Fibroblast of lung (primary cell): ENCODE measurements around the gene KREMEN1. TPM values are rescaled to one million over a fixed set of nuclear protein-coding genes. Genes with fewer than 3 reads are reported as not detected.

Experiments
- DNase-seq, 2 donors: peaks; one replicate each; pipeline versions ENCODE4 v3.0.0 to v3.0.0-alpha.2; 2010; ENCODE audit warnings: low read depth in 2 of 2
- H2AFZ ChIP-seq: 2 replicates; pipeline ENCODE4 v1.5.1; 2012; ENCODE audit warnings: low read length, control low read depth, inconsistent platforms
- H3K27ac ChIP-seq: 2 replicates; pipeline ENCODE4 v1.5.1; 2011; ENCODE audit warnings: low read length, control low read depth; ENCODE audit not compliant: insufficient read depth
- H3K27me3 ChIP-seq: 2 replicates; pipeline ENCODE4 v1.5.1; 2011; ENCODE audit warnings: mild to moderate bottlenecking, low read length; ENCODE audit not compliant: control insufficient read depth, insufficient read depth
- H3K36me3 ChIP-seq: 2 replicates; pipeline ENCODE4 v1.5.1; 2011; ENCODE audit warnings: low read length; ENCODE audit not compliant: control insufficient read depth, insufficient read depth
- H3K4me1 ChIP-seq: 2 replicates; pipeline ENCODE4 v1.5.1; 2011; ENCODE audit warnings: low read length; ENCODE audit not compliant: control insufficient read depth, insufficient read depth; ENCODE audit errors: extremely low read depth
- H3K4me2 ChIP-seq: 2 replicates; pipeline ENCODE4 v1.5.1; 2011; ENCODE audit warnings: low read length, control low read depth; ENCODE audit not compliant: insufficient read depth; ENCODE audit errors: extremely low read depth
- H3K4me3 ChIP-seq, 4 experiments: fragments of 200-600 bp in 1 of 4; sonication (generic) in 1 of 4; replicated peaks in 1 of 4; 2 replicates each; pipeline ENCODE4 v1.5.1; 2011 to 2016; ENCODE audit warnings: low read length in 4 of 4, low read depth in 3 of 4, mild to moderate bottlenecking in 3 of 4, control low read depth in 2 of 4, inconsistent platforms in 1 of 4, mixed read lengths in 1 of 4; ENCODE audit not compliant: insufficient read depth in 1 of 4; ENCODE audit errors: control extremely low read depth in 1 of 4
- H3K79me2 ChIP-seq: 2 replicates; pipeline ENCODE4 v1.5.1; 2012; ENCODE audit warnings: mild to moderate bottlenecking, low read length, inconsistent platforms; ENCODE audit not compliant: control insufficient read depth, insufficient read depth
- H3K9ac ChIP-seq: 2 replicates; pipeline ENCODE4 v1.5.1; 2011; ENCODE audit warnings: mild to moderate bottlenecking, low read length, control low read depth; ENCODE audit not compliant: insufficient read depth
- H3K9me3 ChIP-seq: 2 replicates; pipeline ENCODE4 v1.5.1; 2012; ENCODE audit warnings: low read depth, low read length; ENCODE audit not compliant: control insufficient read depth, insufficient read depth
- H4K20me1 ChIP-seq: 2 replicates; pipeline ENCODE4 v1.5.1; 2011; ENCODE audit warnings: low read length; ENCODE audit not compliant: control insufficient read depth, insufficient read depth; ENCODE audit errors: extremely low read depth
- EZH2 ChIP-seq: IDR thresholded peaks from 2 replicates; pipeline ENCODE4 v1.5.1; 2012; ENCODE audit warnings: low read length, control low read depth, mild to moderate bottlenecking; ENCODE audit errors: missing control alignments
- polyA plus RNA-seq, 2 donors: library from polyadenylated mRNA; depleted of rRNA in 1 of 2; stranded (reverse) in 1 of 2; unstranded in 1 of 2; fragments of >200 nt; gene quantifications; 2 replicates each; pipeline ENCODE4 v1.2.1, GENCODE V29; 2011 to 2012; ENCODE audit warnings: missing spikeins in 1 of 2
- total RNA-seq: library from RNA; depleted of rRNA; stranded (reverse); fragments of >200 nt; gene quantifications from 2 replicates; pipeline ENCODE4 v1.2.1, GENCODE V29; 2014
- TF ChIP-seq, protein P1 (sequence below), 2 donors: IDR thresholded peaks in 1 of 2; conservative IDR thresholded peaks in 1 of 2; 1 replicate in 1 of 2; 2 replicates in 1 of 2; pipeline ENCODE4 v1.5.1; 2011 to 2012; ENCODE audit warnings: low read length in 2 of 2, control low read depth in 1 of 2, inconsistent platforms in 1 of 2, low read depth in 1 of 2, mild to moderate bottlenecking in 1 of 2

KREMEN1 gene
- total and polyA plus RNA-seq, 2 donors (not counting 1 experiment from before 2014, with no cell fraction given), result 7.0 to 12.9 TPM

DNA sequence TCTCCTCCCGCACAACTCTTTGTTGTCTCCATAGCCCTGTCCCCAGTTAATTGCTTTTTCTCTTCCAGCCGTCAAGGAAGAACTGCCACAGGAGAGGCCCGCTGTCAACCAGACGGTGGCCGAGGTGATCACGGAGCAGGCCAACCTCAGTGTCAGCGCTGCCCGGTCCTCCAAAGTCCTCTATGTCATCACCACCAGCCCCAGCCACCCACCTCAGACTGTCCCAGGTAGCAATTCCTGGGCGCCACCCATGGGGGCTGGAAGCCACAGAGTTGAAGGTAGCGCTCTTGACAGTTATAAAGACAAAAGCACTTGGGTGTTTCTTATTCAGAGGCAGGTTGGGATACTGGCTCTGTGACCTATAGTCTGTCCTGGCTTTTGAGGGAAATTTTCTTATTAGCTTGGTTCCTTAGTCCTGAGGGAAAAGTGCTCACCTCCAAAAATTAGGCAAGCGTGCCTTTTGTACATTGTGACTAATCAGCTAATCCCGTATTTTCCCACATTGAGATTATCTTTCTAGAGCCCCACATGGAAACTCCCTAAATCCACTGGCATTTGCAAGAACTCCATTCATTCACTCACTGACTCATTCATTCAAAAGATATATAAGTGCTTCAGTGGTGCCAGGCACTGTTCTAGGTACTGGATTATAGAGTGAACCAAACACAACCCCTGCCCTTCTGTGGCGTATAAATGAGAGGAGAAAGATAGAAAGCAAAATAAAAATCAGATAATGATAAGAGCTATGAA lies 65.9 kb downstream of the KREMEN1 start:
- Histone ChIP-seq H2AFZ (no peak overlapping the region), H3K4me2 (no peak overlapping the region), H3K4me1 (no peaks in the 10 kb centered on the region), H3K4me3 (no peak overlapping the region), H3K9me3 (no peaks in the 10 kb centered on the region), H3K9ac (no peak overlapping the region), H3K36me3 (no peaks in the 10 kb centered on the region), H3K27ac (no peak overlapping the region), H4K20me1 (no peaks in the 10 kb centered on the region), H3K27me3 (no peaks in the 10 kb centered on the region), H3K79me2 (no peaks in the 10 kb centered on the region)
- DNase-seq, result no peak
- TF ChIP-seq EZH2, result no peak
- TF ChIP-seq, protein P1, sequence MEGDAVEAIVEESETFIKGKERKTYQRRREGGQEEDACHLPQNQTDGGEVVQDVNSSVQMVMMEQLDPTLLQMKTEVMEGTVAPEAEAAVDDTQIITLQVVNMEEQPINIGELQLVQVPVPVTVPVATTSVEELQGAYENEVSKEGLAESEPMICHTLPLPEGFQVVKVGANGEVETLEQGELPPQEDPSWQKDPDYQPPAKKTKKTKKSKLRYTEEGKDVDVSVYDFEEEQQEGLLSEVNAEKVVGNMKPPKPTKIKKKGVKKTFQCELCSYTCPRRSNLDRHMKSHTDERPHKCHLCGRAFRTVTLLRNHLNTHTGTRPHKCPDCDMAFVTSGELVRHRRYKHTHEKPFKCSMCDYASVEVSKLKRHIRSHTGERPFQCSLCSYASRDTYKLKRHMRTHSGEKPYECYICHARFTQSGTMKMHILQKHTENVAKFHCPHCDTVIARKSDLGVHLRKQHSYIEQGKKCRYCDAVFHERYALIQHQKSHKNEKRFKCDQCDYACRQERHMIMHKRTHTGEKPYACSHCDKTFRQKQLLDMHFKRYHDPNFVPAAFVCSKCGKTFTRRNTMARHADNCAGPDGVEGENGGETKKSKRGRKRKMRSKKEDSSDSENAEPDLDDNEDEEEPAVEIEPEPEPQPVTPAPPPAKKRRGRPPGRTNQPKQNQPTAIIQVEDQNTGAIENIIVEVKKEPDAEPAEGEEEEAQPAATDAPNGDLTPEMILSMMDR (conservative IDR thresholded peaks at IDR 0.05 in 1 of 2, IDR thresholded peaks at IDR 0.05 in 1 of 2; ENCODE audit: low read depth in 1 of 2, low read length in 2 of 2), result no peak

DNA sequence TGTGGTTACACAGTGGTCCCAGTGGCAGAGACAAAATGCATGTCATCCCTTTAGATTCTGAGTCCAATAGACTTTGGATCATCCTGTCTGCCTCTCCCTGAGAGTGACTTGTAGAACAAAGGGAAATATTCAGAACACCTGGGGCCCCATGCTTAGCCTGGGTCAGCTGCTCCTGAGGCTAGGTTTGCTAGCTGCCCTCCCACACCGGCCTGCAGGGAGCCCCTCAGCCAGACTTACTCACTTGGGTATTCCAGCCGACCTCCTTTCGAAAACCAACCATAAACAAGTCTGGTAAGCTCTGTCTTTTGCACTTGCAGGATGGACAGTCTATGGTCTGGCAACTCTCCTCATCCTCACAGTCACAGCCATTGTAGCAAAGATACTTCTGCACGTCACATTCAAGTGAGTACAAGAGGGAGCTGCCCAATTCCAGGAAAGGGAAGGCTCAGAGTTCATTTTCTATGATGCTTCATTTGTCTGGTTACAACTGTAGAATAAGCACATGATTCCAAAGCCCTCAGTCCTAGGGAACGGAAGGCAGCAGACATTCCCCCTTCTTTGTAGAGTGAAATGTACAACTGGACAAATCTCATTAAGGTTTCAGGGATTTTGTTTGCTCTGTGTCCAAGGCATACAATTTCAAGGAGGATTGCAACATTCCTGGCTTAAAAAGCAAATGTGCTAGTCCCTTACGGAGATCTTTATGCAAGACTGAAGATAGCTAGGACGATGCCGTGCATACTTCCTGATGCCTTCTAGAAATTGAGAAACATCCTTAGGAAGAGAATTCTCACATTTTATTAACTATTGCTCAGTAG lies 67.3 kb downstream of the KREMEN1 start:
- no peak overlapping the region for H3K4me3 ChIP-seq
- TF ChIP-seq, protein P1 (conservative IDR thresholded peaks at IDR 0.05 in 1 of 2, IDR thresholded peaks at IDR 0.05 in 1 of 2; ENCODE audit: low read depth in 1 of 2, low read length in 2 of 2), result no peak
- no peak for TF ChIP-seq EZH2
- H3K36me3 ChIP-seq, result no peaks in the 10 kb centered on the region
- H3K4me2 ChIP-seq, result no peak overlapping the region
- no peak overlapping the region for H3K27ac ChIP-seq
- H2AFZ ChIP-seq, result no peak overlapping the region
- H4K20me1 ChIP-seq, result no peaks in the 10 kb centered on the region
- H3K9me3 ChIP-seq, result no peaks in the 10 kb centered on the region
- no peaks in the 10 kb centered on the region for H3K79me2 ChIP-seq
- peak in 1 of 2 donors; percentile 74 for DNase-seq
- no peaks in the 10 kb centered on the region for H3K27me3 ChIP-seq
- no peaks in the 10 kb centered on the region for H3K4me1 ChIP-seq
- no peak overlapping the region for H3K9ac ChIP-seq

DNA sequence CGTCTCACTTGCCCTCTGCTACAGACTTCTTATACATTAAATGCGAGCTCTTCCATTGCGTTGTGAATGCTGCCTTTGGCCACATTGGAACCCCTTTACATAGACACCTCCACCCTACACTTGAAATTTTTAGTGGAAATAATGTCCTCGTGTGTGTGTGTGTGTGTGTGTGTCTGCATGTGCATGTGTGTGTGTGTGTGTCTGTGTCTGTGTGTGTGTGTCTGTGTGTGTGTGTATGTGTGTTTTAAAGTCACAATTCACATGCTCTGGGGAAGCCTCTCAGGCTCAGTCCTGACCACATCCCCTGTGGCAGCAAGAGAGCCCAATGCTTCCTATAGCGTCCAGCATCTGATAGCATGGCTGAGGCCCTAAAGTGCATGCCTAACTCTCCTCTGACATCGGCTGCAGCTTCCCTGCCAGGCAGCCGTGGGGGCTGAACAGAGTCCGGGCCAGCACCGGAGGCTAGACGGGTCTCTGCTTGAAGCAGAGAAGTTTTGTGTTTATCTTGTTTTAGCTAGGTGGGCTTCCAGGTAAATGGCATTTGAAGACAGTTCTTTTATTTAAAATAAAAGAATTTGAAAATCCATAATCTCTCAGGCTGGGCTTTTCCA lies 68.3 kb downstream of the KREMEN1 start:
- TF ChIP-seq EZH2, result no peak
- TF ChIP-seq, protein P1 (conservative IDR thresholded peaks at IDR 0.05 in 1 of 2, IDR thresholded peaks at IDR 0.05 in 1 of 2; ENCODE audit: low read depth in 1 of 2, low read length in 2 of 2), result no peak
- Histone ChIP-seq H3K27ac (no peak overlapping the region), H4K20me1 (no peaks in the 10 kb centered on the region), H3K79me2 (no peaks in the 10 kb centered on the region), H3K4me1 (no peaks in the 10 kb centered on the region), H3K36me3 (no peaks in the 10 kb centered on the region), H3K9me3 (no peaks in the 10 kb centered on the region), H3K27me3 (no peaks in the 10 kb centered on the region), H2AFZ (no peak overlapping the region), H3K9ac (no peak overlapping the region), H3K4me2 (no peak overlapping the region), H3K4me3 (no peak overlapping the region)
- DNase-seq, result no peak
